GM12874 (cell line): ENCODE results near the gene PRELID2.

ENCODE experiments used
- TF ChIP-seq, protein P1 (sequence below): IDR thresholded peaks from 2 replicates; pipeline ENCODE4 v1.5.1; 2011; ENCODE audit warnings: low read depth, mild to moderate bottlenecking, control low read depth, low read length, moderate library complexity; ENCODE audit not compliant: insufficient read depth

PRELID2 gene

GRCh38 chr5:145803112-145804004 is 31.8 kb downstream of the PRELID2 start:
- TF ChIP-seq, protein P1, sequence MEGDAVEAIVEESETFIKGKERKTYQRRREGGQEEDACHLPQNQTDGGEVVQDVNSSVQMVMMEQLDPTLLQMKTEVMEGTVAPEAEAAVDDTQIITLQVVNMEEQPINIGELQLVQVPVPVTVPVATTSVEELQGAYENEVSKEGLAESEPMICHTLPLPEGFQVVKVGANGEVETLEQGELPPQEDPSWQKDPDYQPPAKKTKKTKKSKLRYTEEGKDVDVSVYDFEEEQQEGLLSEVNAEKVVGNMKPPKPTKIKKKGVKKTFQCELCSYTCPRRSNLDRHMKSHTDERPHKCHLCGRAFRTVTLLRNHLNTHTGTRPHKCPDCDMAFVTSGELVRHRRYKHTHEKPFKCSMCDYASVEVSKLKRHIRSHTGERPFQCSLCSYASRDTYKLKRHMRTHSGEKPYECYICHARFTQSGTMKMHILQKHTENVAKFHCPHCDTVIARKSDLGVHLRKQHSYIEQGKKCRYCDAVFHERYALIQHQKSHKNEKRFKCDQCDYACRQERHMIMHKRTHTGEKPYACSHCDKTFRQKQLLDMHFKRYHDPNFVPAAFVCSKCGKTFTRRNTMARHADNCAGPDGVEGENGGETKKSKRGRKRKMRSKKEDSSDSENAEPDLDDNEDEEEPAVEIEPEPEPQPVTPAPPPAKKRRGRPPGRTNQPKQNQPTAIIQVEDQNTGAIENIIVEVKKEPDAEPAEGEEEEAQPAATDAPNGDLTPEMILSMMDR, result no peak

GRCh38 chr5:145801195-145801594 is 33.9 kb downstream of the PRELID2 start:
- TF ChIP-seq, protein P1, result no peak

- TF ChIP-seq, protein P1, result no peak
Observed at GRCh38 chr5:145800181-145800580, 35.0 kb downstream of the PRELID2 start.

- TF ChIP-seq, protein P1, result no peak
Observed at GRCh38 chr5:145797336-145797735, 37.8 kb downstream of the PRELID2 start.

GRCh38 chr5:145796318-145796717 is 38.8 kb downstream of the PRELID2 start:
- TF ChIP-seq, protein P1, result no peak

DNA sequence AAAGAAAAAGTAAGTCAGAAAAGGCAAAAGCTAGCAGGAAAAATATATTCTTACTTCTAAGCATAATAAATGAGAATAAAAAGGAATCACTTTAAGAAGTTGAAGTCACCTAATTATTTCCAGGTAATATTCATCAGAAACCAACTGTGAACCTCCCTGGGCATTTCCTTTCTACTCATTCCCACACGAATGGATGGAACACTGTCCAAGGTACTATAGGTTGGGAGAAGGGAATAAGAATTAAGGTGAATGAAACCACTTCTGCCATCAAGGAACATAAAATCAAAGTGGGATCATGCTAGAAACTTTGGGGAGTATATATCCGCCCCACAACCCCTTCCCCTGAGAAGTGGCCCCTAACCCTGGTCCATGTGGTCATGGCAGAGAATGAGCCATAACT is 41.6 kb downstream of the PRELID2 start:
- TF ChIP-seq, protein P1, result no peak

GRCh38 chr5:145792840-145793239 is 42.3 kb downstream of the PRELID2 start:
- TF ChIP-seq, protein P1, result no peak
